NCI-H345 treated with DMSO at 0.1 percent for 48 hours (cell line): Measurements from ENCODE around the gene CBX8.

Experiments used
- DNase-seq: peaks from one replicate; lab custom pipeline; 2025; ENCODE audit not compliant: unreplicated experiment; lab: John Stamatoyannopoulos, UW

Gene CBX8

DNA sequence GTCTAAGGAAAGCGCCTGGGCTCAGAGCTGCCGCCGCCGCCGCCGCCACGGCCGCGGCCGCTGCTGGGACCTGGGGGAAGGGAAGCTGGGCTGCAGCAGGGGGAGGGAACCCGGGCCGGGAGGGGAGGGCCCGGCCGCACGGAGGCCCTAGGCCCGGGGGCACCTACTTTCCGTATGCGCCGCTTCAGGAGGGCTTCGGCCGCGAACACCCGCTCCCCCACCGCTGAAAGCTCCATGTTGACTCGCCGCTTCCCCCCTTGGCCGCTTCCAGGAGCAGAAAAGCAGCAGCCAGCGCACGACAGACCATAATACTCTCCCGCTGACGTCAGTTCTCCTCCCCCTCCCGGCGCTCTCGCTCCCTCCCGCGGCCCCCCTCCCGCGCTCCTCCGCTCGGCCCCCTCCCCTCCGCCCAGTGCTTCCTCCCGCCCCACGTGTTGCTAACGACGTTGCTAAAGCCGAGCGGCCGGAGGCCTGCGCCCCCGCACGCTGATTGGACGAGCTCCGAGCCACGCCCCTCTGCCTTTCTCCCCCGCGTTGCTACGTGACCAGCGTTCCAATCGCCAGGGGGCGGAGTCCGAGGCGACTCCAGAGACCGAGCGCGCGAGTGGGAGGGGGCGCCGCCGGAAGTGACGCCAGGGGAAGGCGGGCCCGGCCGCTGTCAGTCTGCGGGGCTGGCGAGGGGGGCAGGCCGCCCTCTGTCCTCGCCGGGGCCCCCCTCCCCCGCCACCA is at the start of gene CBX8:
Gene CBX8, minus strand, starts transcription at position 315 of the 729 bp plus-strand sequence. Its CDS starts 79 bp downstream, at position 236.
- DNase-seq = peak; percentile 99

DNA sequence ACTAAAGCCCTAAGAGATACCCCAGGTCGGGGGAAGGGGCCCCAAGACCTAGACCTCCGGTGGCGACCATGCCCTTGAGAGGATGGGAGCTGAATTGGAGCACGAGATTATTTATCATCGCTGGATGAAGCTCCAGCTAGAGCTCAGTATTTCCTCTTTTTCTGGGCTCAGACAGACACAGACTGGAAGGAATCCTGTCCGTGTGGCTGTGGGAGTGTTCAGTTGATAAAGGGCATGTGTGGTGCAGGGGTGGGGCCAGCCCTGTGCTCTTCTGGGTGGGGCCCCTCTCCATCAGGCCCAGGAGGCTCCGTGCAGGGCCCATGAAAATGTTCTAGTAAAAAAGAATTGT is 48.7 kb upstream of the CBX8 start:
- DNase-seq = no peak

DNA sequence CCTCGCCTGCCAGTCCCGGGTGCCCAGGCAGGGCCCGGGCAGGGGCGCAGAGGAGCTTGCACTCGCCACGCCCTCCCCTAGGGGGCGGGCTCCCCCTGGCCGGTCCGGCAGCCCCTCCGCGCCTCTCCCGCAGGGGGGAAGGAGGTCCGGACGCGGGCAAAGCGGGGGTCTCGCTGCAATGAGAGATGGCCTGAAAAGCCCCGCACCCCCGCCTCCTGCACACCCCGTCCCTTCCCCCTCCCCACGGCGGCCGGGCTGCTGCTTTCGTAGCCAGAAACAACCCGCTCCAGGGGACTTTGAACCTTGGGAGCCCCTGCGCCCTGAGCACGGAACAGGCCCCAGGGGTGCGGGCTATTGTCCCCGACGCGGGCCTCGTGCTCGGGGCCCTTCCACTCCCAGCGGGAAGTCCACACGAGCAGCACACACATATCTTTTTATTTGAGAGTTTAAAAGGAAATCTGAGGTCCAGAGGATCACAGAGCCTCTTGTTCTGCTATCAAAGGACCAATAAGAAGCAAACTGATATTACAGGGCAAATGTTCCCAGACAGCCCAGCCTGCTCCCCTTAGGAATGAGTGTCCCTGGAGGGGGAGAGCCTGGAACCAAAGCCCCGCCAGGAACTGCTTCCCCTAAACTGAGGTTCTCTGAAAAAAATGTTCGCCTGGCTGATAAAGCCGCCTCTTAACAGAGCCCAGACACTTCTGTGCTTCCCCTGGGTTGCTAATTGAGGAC is 48.2 kb upstream of the CBX8 start:
- DNase-seq = peak; percentile 23

DNA sequence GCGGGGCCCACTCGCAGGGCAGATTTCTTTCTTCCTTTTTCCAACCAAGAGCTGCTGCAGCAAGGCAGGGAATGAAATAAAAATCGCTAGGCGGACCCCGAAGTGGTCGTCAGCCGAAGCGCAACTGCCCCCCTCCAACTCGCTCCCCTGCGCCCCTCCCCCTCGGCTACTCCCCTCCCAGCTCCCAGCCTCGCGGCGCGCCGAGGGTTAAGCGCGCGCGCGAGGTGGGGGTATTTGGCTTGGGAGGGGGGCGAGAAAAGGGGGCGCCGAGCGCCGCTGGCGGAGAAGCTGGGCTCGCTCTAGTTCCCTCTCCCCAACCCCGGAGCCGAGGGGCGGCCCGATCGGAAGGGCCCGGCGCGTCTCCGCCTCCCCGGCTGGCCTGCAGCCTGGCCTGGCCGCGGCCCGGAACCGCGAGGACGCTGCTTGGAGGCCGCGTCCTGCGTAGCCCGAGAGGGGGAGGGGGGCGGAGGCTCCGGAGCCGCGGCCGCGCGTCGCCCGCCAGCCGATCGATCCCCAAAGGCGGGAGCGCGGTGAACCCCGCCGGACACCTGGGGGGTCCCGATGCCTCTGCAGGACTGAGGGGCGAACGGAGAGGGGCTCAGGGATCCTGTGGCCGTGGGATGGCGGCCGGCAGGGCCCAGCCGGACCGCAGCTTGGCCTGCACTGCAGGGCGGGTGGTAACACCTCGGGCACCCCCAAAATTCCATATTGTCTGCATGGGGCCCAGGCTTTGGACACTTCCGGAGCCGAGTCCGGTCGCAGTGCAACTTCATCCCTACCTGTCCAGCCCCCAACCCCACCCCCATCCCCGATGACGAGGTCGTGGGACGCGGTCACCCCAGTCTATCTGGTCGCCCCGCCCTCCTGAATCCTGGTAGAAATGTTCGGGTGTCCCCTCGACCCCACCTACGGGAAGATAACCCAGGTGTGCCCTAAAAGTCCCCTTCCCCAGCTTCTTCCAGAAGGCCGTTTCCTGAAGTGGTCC is 47.2 kb upstream of the CBX8 start:
- DNase-seq = peak; percentile 12

DNA sequence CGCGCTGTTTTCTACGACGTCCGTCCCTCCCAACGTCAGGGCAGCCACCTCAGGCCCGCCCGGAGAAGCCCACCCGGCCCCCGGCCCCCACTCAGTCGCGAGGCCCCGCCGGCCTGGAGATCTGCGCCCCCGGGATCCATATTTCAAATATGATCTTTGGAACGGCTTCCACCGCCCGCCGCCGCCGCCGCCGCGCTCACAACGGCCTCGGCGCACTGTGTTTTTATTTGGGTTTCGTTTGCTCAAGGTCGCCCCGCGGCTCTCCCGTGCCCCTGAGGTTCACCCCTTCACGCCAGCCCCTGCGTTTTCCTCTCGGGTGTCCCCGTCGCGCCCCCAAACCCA is 46.6 kb upstream of the CBX8 start:
- no peak for DNase-seq

DNA sequence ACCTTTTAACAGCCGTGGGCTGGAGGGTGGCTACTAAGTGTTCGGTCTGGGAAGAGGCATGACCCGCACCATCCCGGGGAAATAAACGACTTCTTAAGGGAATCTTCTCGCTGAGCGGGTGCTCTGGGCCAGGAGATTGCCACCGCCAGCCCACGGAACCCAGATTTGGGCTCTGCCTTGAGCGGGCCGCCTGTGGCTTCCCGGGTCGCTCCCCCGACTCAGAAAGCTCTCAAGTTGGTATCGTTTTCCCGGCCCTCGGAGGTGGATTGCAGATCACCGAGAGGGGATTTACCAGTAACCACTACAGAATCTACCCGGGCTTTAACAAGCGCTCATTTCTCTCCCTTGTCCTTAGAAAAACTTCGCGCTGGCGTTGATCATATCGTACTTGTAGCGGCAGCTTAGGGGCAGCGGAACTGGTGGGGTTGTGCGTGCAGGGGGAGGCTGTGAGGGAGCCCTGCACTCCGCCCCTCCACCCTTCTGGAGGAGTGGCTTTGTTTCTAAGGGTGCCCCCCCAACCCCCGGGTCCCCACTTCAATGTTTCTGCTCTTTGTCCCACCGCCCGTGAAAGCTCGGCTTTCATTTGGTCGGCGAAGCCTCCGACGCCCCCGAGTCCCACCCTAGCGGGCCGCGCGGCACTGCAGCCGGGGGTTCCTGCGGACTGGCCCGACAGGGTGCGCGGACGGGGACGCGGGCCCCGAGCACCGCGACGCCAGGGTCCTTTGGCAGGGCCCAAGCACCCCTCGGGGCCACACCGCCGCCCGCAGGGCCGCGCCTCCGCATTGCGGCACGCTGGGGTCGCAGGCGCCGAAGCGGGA is 46.0 kb upstream of the CBX8 start:
- DNase-seq = peak; percentile 54

DNA sequence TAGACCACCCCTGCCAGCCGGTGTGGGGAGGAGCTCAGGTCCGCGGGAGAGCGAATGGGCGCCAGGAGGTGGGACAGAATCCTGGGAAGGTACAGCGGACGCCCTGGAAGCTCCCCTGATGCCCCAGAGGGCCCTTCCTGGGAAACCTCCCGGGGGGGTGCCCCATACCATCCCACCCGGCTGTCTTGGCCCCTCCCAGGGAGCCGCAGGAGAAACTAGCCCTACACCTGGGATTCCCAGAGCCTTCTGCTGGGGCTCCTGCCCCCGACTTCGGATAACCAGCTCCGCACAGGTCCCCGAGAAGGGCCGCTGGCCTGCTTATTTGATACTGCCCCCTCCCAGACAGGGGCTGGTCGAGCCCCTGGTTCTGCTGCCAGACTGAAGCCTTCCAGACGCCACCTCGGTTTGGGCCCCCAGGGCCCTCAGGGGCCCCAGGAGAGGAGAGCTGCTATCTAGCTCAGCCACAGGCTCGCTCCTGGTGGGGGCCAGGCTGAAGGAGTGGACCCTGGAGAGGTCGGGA is 45.3 kb upstream of the CBX8 start:
- DNase-seq = peak; percentile 19

DNA sequence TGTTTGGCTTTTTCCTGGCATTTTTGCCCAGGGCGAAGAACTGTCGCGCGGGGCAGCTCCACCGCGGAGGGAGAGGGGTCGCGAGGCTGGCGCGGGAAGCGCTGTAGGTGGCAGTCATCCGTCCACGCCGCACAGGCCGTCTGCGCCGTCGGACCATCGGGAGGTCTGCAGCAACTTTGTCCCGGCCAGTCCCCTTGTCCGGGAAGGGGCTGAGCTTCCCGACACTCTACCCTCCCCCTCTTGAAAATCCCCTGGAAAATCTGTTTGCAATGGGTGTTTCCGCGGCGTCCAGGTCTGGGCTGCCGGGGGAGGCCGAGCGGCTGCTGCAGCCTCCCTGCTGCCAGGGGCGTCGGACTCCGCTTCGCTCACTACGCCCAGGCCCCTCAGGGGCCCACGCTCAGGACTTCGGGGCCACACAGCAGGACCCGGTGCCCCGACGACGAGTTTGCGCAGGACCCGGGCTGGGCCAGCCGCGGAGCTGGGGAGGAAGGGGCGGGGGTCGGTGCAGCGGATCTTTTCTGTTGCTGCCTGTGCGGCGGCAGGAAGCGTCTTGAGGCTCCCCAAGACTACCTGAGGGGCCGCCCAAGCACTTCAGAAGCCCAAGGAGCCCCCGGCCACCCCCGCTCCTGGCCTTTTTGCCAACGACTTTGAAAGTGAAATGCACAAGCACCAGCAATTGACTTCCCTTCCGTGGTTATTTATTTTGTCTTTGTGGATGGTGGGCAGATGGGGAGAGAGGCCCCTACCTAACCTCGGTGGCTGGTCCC is 44.7 kb upstream of the CBX8 start:
- DNase-seq = no peak

DNA sequence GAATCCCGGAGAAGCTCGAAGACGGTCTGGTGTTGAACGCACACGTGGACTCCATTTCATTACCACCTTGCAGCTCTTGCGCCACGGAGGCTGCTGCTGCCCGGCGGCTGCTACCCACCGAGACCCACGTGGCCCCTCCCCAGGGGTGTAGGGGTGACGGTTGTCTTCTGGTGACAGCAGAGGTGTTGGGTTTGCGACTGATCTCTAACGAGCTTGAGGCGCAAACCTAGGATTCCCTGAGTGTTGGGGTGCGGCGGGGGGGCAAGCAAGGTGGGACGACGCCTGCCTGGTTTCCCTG is 44.1 kb upstream of the CBX8 start:
- DNase-seq = no peak

DNA sequence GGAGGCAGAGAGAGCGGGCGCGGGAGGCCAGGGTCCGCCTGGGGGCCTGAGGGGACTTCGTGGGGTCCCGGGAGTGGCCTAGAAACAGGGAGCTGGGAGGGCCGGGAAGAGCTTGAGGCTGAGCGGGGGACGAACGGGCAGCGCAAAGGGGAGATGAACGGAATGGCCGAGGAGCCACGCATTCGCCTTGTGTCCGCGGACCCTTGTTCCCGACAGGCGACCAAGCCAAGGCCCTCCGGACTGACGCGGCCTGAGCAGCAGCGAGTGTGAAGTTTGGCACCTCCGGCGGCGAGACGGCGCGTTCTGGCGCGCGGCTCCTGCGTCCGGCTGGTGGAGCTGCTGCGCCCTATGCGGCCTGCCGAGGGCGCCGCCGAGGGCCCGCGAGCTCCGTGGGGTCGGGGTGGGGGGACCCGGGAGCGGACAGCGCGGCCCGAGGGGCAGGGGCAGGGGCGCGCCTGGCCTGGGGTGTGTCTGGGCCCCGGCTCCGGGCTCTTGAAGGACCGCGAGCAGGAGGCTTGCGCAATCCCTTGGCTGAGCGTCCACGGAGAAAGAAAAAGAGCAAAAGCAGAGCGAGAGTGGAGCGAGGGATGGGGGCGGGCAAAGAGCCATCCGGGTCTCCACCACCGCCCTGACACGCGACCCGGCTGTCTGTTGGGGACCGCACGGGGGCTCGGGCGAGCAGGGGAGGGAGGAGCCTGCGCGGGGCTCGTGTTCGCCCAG is 43.6 kb upstream of the CBX8 start:
- DNase-seq = no peak

DNA sequence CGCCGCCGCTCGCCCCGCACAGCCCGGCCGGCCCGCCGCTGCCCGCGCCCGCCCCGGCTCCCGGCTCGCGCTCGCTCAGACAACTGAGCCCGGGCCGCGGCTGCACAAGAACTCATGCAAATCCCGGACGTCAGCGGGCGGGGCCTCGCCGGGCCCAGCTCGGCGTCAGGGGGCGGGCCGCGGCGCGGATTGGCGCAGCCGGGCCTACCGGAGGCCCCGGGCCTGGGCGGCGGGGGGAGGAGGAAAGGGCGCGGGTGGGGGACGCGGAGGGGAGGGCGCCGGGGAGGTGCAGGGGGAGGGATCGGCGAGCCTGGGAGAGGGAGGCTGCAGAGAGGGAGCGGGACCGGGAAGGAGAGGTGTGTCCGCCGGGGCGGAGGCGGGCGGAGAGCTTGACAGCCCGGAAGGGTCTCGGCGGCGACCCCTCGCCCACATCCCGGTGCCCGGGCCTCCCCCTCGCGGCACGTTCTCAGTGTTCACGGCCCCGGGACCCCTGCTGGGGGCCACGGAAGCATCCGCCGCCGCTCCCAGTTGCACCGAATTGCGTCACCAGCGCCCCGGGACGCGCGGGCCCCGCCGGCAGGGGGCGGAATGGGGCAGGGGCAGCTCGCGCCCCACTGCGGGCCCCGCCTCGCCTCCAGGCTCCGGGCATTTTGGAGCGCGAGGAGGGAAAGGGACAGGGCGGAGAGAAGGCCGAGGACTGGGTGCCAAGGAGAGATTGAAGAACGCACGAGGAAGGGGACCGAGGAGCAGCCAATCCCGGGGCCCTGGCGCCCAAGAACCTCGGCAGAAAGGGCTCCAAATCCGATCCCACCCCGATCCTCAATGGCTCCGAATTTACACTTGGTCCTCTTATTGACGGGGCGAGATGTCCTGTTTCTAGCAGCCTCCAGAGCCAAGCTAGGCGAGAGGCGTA is 42.7 kb upstream of the CBX8 start, which contains the start of gene CBX4:
Gene CBX4, minus strand, starts transcription at position 85 of the 913 bp plus-strand sequence. CDS start 189 bp downstream, outside the sequence.
- peak; percentile 94 for DNase-seq

DNA sequence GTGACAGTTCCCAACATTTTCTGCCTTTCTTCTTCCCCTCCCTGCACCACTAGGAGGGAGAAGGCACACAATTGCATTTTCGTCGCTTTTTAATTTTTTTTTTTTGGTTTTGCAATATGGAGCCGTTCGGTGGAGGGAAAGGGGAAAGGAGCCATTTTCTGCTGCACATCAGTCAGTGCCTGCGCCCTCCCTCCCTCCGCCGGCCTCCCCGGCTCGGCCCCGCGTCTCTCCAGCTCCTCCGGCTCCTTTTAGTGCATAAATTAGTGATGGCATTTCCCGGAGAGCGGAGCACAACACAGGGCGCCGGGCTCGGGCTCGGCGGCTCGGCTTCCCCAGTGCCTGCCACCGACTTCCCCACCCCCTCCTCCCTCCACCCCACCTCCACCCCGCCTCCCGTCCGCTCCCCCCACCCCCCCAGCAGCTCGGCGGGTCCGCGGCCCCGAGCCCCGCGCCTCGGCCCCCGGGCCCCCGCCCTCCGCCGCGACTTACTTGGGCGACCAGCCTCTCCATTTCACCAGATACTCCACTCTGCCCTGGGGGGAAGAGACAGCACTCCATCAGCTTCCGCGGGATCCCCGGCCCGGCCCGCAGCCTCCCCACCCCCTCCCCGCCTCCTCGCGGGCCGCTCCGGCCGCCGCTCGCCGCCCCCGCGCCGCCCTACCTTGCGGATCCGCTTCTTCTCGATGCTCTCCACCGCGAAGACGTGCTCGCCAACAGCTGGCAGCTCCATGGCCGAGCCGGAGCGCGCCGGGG is 41.8 kb upstream of the CBX8 start:
- peak; percentile 56 for DNase-seq

DNA sequence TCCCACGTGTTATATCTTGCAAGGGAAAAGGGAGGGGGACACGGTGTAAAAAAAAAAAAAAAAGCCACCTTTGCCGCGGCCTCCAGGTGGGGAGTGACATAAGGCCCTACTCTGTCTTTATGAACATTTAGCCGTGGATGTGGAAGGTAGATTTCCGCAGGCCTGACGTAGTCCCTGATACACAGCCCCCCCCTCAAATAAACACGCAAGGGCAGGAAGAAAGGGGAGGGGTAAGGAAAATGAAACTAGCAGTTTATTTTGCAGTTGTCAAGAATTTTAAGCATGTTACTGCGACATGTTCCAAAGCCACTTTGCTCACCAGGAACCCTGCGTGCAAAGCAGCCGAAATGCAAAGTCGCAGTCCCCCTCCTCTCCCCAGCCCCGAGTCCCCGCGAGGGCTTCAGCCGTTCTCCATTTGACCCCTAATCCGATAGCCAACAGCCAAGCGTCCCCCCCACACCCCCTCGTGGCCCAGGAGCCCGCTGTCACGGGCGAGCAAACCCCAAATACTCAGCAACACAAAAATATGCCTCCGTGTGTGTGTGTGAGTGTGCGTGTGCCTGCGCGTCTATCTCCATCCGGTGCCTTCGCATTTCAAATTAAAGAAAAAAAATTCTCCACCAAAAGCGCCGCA is 41.1 kb upstream of the CBX8 start:
- no peak for DNase-seq

DNA sequence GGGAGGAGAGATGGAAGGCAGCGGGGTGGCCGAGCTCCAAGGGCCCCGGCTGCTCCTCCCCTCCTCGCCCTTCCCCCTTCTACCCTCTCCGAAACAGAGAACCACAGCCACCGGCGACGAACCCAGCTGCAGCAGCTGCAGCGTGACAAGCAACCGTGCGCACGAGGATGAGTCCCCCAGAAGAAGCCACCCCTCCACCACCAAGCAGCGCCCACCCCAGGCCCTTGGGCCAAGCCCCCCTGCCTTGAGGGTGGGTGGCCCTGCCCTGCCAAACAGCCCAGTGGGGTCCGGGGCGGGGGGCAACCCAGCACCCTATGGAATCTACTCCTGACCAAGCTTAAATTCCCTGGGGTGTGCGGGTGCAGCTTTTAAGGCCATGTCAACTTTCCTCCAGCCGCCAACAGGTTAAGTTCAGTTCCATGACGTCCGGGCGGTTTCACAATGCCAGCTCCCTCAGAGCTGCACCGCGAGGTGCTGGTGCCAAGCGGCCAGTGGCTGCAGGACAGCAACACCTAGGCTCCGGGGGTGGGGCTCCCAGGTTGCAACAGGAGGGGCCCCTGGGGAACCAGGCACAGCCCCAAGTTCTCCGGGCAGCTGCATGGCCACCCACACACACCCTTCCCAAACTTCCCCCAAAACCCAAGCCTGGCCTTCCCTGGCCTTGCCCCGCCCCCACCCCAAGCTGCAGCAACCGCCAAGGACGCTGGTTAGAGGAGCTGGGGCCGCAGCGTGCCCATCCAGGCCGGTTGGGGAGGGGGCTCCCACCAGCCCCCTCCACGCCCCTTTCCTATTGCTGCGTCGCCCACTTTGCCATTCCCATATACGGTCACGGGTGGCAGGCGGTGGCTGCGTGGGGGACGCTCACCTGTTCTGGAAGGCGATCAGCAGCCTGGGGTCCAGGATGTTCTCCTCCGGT is 40.4 kb upstream of the CBX8 start:
- no peak for DNase-seq

DNA sequence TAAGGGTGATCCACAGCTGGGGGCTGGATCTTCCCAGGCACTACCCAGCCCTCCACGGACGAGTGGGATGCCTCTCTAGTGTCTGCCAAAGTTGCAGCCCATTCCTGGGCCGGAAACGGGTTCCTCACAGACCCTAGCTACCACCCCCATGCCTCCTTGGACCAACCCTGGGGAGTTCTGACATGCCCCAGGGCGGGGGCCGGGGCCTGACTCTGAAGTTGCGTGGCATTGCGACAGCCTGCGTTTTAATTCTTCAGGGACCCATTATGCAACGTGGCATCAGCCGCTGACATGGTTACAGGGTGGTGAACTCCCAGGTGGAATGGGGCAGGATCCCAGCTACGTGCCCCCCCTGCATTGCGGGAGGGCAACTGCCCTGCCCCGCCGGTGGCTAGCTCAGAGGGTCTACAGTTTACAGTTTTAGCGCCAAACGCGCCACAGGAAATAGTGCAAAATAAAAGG is 39.7 kb upstream of the CBX8 start:
- DNase-seq = no peak
